Femur (tissue), 1 donor: Measurements from ENCODE around the gene PSAP.
"Not testable (repeated sequence)": the region's sequence is repeated elsewhere in the genome, so short reads cannot be mapped to it uniquely, and the experiment has no call there.

Experiments
- DNase-seq: peaks from one replicate; pipeline ENCODE4 v3.0.0-alpha.2; 2017

The PSAP gene

DNA sequence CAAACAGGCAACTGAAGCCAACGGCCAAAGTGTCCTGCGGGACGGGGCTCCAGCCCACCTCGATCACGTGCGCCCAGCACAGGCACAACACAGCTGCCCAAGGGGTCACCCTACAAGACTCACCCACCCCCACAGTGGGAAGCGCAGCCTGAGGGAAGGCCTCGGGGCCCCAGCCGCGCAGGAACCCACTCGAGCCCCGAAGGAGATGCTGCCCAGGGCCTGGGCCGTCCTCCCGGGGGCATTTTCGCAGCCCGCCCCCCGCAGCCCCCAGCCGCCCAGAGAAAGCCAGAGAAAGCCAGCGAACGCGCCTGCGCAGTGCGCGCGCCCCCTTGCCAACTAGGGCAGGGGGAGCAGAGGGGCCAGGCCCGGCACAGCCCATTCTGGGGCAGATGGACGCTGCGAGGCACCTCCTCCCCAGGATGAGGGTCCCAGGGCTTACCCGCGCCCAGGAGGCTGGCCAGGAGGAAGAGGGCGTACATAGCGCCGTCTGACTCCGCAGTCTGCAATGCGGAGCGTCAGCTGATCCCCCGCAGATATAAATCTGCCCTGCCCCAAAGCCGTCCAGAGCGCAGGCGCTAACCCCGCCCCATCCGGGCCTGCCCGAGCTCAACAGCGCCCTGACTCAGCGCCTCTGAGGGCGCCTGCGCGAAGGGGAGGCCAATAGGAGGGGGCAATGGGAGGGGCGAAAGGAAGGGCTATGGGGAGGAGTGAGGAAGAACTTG lies at the start of gene PSAP:
Gene PSAP, minus strand, starts transcription at position 509 of the 722 bp plus-strand sequence. Its CDS starts 30 bp downstream, at position 479.
- DNase-seq, result peak; percentile 99

DNA sequence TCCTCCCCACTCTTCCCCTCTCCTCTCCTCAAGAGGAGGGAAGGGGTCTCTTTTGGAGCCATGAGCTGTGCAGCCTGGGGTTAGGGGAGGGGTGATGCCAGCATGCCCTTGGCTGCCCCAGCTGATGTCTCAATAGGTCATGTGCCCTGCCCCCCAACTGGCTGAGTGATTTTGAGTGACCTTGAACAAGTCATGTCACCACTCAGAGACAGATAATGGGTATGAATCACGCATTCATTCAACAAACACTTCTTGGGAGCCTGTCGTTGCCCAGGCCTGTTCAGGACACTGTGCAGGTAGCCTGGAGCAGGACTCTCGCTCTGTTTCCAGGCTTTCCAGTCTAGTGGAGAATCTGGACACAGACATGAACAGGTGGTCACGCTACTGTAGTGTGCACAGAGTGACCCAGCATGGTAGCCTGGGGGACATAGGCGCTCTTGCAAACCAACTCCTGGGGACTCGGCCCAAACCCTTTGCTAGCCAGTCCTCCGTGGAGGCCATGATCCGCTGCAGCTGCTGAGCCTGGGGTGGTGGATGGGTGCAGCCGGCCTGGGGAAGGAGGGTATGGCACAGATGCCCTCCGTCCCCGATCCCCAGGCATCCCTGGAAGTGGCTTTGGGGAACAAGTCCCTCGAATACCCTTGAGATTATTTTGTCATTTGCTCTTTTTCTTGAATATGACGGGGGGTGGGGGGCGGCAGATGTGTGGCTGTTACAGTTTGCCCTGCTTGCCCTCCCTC lies 49.6 kb upstream of the PSAP start:
- no peak for DNase-seq

DNA sequence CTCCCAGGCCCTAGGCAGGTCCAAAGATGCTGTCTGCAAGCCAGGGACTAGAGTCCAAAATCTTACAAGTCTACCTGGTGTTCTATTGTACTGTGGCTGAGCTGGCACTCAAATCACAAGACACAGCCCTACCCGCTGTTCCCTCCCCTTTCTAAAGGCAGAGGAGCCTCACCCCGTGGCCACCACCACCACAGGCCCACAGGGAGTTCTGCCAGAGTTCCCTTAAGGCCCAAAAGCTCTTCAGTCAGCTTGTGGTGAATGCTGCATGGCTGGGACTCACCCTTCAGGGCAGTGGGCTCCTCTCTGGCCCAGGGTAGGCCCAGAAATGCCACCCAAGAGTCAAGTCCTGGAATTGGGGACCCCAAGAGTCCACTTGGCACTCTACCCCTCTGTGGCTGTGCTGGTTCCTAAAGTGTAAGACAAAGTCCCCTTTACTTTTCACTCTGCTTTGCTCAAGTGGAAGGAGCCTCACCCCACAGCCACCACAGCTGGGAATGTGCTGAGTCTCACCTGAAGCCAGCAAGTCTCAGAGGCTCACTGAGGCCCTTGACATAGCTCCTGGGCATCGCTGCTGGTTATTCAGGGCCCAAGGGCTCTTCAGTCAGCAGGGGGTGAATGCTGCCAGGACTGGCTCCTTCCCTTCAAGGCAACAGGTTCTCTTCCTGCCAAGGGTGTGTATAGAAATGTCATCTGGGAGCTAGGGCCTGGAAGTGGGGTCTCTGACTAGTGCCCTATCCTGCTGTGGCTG lies 48.8 kb upstream of the PSAP start:
- DNase-seq, result peak; percentile 36

DNA sequence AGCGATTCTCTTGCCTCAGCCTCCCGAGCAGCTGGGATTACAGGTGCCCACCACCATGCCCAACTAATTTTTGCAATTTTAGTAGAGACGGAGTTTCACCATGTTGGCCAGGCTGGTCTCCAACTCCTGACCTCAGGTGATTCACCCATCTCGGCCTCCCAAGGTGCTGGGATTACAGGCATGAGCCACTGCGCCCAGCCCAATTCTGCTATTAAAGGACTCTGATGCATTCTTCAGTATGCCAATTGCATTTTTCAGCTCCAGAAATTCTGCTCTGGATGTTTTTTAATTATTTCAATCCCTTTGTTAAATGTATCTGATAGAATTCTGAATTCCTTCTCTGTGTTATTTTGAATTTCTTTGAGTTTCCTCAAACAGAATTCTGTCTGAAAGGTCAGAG lies 47.3 kb upstream of the PSAP start:
- DNase-seq, result not testable (repeated sequence)

DNA sequence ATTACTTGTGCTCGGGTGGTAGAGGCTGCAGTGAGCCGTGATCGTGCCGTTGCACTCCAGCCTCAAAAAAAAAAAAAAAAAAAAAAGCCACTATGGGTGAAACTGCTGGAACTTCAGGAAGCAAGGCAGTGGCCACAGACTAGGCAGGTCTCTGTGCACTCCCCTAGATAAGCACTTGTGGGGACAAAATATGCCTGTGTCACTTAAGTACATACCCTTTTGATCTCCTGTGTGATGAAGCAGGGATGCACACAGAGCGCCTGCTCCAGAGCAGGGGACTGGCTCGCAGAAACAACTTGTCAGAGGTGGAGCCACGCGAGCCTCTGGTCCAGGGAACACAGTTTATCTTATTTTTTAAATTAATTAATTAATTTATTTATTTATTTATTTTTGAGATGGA lies 42.9 kb upstream of the PSAP start:
- DNase-seq, result no peak

DNA sequence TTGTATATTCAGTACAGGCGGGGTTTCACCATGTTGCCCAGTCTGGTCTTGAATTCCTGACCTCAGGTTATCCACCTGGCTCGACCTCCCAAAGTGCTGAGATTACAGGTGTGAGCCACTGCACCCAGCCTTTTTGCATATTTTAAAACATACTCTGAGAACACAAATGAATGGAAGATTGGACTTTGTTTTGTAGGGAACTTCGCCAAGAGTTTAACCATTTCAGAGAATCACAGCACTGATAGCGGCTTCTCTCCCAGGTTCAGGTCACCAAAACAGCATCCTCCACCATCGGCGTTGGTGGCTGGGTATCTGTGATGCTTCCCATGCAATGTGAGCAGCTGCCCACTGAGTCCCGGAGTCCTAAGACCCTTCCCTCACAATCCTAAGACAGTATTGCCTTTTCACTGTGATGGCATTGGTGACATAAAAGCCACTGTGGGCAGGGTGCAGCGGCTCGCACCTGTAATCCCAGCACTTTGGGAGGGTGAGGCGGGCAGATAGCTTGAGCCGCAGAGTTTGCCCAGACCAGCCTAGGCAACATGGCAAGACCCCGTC lies 42.3 kb upstream of the PSAP start:
- no peak for DNase-seq

DNA sequence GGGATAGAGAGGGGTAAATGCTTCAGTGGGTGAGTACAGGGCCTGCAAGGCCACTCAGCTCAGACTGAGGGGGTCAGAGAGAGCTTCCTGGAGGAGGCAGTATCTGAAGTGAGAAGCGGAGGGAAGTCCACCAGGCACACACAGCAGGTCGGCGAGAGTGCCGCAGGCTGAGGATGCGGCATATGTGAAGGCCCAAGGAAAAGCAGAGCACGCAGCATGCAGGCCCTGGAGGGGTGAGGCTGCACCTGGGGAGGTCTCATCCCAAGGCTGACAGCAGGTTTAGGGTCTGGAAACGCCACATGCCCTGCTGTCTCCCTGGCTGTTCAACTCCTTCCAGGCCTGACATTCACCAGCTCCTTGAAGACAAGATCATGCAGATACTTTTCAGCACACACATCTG lies 40.4 kb upstream of the PSAP start:
- DNase-seq, result no peak

DNA sequence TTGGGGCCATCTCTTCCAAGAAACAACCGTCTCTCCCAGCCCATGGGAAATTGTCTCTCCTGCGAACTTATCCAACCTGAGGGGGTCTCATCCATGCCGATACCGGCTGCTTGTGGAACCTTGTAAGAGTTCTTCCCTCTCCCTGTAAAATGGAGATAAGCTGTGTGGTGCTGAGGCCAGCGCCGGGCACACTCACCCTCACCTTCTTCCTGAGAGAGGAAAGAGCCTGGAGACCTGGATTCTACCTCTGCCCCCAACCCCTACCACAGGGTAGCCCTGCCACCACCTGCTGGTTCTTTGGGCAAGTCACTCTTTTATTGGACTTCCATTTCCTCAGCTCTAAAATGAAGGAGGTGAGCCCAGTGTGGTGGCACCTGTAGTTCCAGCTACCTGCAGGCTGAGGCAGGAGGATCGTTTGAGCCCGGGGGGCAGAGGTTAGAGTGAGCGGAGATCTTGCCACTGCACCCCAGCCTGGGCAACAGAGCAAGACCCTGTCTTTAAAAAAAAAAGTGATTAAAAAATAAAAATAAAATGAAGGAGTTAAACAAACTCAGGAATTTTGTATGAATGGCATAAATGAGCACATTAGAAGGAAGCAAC lies 38.4 kb upstream of the PSAP start:
- no peak for DNase-seq

DNA sequence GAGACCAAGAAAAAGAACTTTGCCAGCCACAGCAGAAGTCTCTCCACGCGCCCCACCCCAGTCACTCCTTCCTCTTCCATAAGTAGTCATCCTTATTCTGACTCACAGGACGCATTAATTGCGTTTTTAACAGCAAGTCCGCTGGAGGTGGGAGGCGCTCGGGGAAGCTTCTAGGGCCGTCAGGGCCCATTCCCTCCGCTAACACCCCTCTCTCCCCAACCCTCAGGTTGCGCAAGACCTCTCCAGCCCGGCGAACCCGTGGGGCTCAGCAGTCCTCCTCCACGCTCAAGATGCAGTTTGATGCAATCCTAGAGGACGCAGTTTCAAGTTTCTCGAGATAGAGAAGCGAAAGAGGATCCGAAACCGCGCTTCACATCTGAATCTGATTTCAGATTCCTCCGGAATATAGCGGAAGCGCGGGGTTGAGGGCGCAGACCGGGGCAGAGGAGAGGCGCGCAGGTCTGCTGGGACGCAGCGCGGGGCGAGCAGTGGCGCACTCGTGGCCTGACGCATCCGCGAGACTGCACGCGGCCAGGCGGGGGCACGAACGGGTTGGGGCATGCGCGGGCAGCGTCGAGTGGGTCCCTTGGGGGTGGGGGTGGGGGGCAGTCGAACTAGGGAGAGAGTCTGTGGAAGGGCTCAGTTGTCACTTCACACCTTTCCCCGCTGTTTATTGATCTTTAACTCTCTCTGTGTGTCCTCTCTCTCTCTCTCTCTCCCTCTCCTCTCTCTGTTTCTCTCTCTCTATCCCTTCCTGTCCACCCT lies 37.8 kb upstream of the PSAP start:
- DNase-seq, result peak; percentile 82

DNA sequence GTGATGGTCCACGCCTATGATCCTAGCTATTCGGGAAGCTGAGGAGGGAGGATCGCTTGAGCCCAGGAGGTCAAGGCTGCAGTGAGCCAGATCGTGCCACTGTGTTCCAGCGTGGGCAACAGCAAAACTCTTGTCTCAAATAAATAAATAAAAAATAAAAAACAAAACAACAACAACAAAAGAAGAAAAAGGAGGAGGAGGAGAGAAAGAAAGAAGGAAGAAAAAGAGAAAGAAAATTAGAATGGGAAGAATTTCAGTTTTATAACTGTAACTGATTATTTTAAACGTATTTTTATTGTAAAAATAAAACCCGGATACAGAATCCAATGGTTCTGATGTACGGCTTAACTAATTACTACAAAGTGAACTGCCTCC lies 37.2 kb upstream of the PSAP start:
- no peak for DNase-seq

DNA sequence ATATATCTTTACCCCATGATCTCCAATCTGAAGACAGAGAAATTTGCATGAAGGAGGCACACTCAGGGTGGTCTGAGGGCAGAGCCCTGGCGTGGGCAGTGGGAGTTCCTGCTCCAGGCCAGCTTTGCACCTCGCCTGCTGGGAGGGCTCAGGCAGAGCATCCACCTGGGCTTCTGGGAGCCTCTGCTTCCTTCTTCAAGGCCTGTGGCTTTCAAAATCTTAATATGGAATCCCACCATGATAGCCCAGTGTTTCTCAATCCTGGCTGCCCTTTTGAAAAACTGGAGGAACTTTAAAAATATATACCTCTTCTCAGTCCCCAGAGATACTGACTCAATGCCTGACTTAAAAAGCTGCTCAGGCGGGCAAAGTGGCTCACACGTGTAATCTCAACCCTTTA lies 36.7 kb upstream of the PSAP start:
- DNase-seq, result no peak

DNA sequence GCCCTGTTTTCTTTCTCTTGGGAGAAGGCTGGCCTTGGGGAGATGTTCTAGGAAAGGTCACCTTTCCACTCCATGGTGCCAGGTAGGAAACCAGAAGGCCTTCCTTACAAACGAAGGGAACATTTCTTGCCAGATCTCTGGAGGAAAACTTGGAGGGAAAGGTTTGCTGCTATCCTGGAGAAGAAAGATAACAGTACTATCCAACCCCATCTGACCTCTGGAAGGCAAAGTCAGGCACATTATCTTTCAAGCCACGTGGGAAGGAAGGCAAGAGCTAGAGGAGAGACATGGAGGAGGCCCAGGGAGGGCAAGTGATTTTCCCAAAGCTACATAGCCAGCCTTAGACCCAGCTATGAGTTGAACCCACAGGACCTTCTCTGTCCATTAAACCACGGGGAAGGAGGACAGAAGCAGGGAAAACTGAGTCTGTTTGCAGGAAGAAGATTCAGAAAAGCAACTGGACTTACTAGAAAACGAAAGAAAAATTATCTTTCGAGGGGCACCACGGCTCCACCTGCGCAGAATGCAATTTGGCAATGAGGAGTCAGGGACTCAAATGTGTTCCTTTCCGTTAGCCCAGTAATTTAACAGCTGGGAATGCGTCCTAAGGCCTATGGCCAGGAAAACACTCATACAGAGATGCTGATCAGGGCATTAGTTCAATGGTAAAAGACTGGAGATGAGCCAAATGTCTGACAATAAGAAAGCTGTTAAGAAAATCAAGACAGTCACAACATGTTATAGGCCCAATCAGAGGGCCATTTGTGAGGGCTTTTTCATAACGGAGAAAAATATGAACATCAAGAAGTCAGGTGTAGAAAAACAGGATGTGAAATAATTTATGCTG lies 32.0 kb upstream of the PSAP start:
- no peak for DNase-seq

DNA sequence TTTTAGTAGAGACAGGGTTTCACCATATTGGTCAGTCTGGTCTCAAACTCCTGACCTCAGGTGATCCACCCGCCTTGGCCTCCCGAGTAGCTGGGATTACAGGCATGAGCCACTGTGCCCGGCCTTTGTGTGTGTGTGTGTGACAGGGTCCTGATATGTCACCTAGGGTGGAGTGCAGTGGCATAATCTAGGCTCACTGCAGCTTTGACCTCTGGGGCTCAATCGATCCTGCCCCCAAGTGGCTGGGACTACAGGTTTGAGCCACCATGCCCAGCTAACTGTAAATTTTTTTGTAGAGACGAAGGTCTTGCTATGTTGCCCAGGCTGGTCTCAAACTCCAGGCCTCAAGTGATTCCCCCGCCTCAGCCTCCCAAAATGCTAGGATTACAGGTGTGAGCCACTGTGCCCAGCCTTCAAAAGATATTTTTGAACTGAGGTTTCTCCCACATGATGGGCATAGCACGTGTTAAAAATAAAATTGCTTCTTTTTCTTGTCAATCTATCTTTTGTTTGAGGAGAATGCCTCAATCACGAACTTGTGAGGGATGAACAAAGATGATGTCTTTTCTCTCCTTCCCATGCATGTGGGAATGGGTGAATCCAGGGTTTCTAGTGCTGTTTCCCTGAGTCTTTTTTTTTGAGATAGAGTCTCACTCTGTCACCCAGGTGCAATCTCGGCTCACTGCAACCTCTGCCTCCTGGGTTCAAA lies 30.8 kb upstream of the PSAP start:
- no peak for DNase-seq

DNA sequence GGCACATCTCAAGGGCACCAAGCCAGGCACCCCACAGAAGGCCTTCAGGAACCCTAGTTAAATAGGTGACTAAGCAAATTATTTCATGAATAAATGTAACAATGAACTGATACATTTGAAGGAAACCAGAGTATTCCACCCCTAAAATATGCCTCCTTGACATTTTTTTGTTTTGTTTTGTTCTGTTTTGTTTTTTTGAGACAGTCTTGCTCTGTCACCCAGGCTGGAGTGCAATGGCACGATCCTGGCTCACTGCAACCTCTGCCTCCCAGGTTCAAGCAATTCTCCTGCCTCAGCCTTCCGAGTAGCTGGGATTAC lies 30.2 kb upstream of the PSAP start:
- not testable (repeated sequence) for DNase-seq

DNA sequence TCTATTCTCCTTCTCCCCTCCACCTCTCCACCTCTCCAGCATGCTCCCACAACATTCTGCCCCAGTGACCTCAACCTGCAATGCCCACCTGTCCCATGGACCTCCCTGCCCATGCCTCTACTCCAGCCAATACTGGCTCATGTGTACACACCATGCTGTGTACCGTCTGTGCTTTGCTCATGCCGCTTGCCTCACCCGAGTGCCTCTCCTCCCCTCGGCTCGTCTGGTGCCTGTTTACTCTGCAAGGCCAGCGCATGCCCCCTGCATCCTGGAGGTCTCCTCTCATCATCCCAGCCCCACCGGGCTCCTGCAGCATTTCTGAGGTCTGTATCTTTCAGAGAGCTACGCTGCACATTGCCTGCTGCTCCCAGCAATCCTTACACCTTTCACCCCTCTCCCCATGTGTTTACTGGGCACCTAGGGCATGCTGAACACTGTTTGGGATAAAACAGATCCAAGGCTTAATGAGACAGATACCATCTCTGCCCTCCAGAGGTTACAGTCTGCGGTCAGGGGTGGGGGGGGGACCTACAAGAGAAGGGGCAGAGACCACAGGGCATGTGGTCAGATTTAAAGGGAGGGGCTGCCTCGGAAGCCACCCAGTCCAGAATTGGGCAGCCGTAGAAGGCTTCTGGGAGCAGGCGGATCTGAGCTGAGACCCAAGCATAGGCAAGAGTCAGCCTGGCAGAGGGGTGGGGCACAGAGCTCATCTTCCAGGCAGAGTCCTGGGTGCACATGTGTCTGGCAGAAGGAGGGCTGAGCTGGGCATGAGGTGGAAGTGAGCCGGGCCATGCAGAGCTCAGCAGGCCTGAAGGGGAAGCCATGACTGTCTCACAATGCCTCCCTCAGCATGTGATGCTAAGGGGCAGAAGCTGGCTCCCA lies 29.6 kb upstream of the PSAP start:
- DNase-seq, result no peak

DNA sequence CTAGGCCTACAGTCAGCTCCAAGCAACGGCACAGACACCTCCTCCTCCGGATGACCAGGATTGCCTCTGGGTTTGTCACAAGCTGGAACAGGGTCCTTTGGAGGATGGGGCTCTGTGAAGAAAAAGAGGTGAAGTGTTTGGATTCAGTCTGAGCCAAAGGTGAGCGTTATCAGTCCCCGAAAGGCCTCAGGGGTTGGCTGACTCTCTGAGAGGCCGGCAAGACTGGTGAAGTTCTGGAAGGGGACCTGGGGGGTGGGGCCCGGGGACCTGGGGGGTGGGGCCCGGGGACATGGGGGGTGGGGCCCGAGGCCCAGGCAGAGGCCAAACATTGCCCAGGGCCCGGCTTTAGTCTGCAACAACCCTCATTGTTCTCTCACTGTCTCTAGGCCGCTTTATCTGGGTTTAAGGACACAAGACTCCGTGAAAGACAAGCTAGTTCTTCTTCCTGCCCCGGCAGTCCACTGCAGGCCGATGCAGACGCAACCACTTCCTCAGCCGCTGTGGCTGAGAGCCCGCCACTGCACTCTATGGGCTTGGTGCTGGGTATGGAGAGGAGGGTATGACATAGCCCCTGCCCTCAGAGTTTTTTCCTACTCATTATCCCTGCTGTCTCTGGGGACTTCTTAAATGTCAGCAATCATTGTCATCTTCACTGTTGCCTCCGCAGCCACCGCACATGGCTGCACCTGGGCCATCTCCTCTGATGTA lies 27.4 kb upstream of the PSAP start:
- no peak for DNase-seq

DNA sequence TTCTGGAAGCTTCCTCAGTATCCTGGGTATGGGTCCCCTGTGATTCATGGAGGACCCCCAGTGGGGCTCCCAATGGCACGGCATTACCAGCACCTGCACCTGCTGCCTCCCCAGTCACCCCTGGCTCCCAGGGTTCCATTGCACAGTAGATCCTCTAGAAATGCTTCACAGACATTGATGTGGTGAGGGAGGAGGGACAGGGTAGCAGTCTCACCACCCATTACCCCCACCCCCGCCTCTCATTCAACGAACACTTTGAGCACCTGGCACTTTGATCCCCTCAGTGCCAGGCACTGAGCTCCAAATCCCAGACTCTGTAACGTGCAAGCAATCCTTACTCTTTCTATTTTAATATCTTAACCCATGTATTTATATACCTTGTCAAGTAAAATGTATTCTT lies 26.8 kb upstream of the PSAP start:
- DNase-seq, result no peak

DNA sequence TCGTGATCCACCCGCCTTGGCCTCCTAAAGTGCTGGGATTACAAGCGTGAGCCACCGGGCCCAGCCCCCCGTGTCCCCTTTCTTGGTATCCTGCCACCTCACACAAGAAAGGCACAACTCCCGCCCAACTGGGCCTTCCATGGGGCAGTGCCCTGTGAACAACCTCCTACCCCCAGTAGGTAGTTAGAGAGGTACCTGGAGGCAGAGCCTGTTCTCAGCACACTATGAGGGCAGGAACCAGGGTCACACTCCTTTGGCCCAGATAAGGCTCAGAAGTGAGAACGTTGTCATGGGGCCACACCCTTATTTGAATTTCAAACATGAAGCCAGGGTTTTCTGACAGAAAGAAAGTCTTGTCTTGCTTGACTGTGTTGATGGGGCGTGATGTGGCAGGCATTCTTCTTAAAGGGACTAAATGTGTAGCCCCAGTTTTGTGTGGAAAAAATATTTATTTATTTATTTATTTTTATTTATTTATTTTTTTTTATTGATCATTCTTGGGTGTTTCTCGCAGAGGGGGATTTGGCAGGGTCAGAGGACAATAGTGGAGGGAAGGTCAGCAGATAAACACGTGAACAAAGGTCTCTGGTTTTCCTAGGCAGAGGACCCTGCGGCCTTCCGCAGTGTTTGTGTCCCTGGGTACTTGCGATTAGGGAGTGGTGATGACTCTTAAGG lies 23.8 kb upstream of the PSAP start:
- DNase-seq, result not testable (repeated sequence)
